ENCODE measurements around the gene ATOX1.

The ATOX1 gene

GRCh38 chr5:151793358-151793757 lies 34.9 kb upstream of the ATOX1 start:
- Histone ChIP-seq H3K9me3 (ENCODE audit: control insufficient read depth, insufficient read depth, low read depth, low read length) (no peaks in the 10 kb centered on the region), H3K36me3 (ENCODE audit: control insufficient read depth in 2 of 2, insufficient read depth in 1 of 2, low read length in 2 of 2) (peaks cover 93 to 98% of the 10 kb centered on the region in 2 experiments), H3K4me1 (ENCODE audit: control insufficient read depth, insufficient read depth, low read length) (no peaks in the 10 kb centered on the region), H3K27ac (ENCODE audit: extremely low read depth, low read depth, low read length) (no peak overlapping the region), H3K4me3 (ENCODE audit: low read depth, low read length) (no peak overlapping the region)
- ChIA-PET CTCF (no interaction called here), POLR2A (no interaction called here)
- TF ChIP-seq HOXC10 (CRISPR knock-in tag; IDR thresholded peaks at IDR 0.05) = no peak
- TF ChIP-seq MZF1 (tag by site-specific recombination; IDR thresholded peaks at IDR 0.05; ENCODE audit: borderline replicate concordance) = no peak

- H3K36me3 ChIP-seq (ENCODE audit: control insufficient read depth in 2 of 2, insufficient read depth in 1 of 2, low read length in 2 of 2) = peaks cover 59 to 60% of the 10 kb centered on the region in 2 experiments
- CTCF ChIA-PET = interaction anchor here (0.7 to 1.1 kb wide), 2 partner anchors 98 to 265 kb away, joined by 3 read pairs; no protein-coding TSS in a partner anchor
- TF ChIP-seq HOXC10 (CRISPR knock-in tag; IDR thresholded peaks at IDR 0.05) (no peak), ZNF324 (tag by site-specific recombination; IDR thresholded peaks at IDR 0.05) (no peak), ZNF530 (tag by site-specific recombination; IDR thresholded peaks at IDR 0.05; ENCODE audit: low read depth) (no peak), ZNF600 (tag by site-specific recombination; IDR thresholded peaks at IDR 0.05) (no peak), ZNF140 (tag by site-specific recombination; IDR thresholded peaks at IDR 0.05) (no peak), ZBTB48 (tag by site-specific recombination; IDR thresholded peaks at IDR 0.05) (no peak), YY1 (tag by site-specific recombination; IDR thresholded peaks at IDR 0.05) (no peak), ZBTB26 (tag by site-specific recombination; optimal IDR thresholded peaks at IDR 0.05) (no peak), ZNF302 (tag by site-specific recombination; IDR thresholded peaks at IDR 0.05; ENCODE audit: low read depth) (no peak), ZNF16 (tag by site-specific recombination; IDR thresholded peaks at IDR 0.05; ENCODE audit: low read depth) (no peak), GLIS1 (tag by site-specific recombination; IDR thresholded peaks at IDR 0.05) (no peak), ZNF23 (tag by site-specific recombination; IDR thresholded peaks at IDR 0.05; ENCODE audit: borderline replicate concordance) (no peak), ATF2 (tag by site-specific recombination; IDR thresholded peaks at IDR 0.05; ENCODE audit: low read depth) (no peak), ZFHX2 (tag by site-specific recombination; conservative IDR thresholded peaks at IDR 0.05) (no peak), ZNF704 (tag by site-specific recombination; IDR thresholded peaks at IDR 0.05) (no peak), OSR2 (tag by site-specific recombination; IDR thresholded peaks at IDR 0.05) (no peak), ZNF138 (tag by site-specific recombination; IDR thresholded peaks at IDR 0.05; ENCODE audit: borderline replicate concordance) (no peak), ZNF621 (tag by site-specific recombination; IDR thresholded peaks at IDR 0.05) (no peak), PRDM1 (tag by site-specific recombination; IDR thresholded peaks at IDR 0.05) (no peak)
- H3K9me3 ChIP-seq (ENCODE audit: control insufficient read depth, insufficient read depth, low read depth, low read length) = no peaks in the 10 kb centered on the region
- H3K27ac ChIP-seq (ENCODE audit: extremely low read depth, low read depth, low read length) = no peak overlapping the region
- no peak overlapping the region for H3K4me3 ChIP-seq (ENCODE audit: low read depth, low read length)
- peaks cover 2% of the 10 kb centered on the region; the same call in 1 of the 2 replicates for H3K4me1 ChIP-seq (ENCODE audit: control insufficient read depth, insufficient read depth, low read length)
- POLR2A ChIA-PET = interaction anchor here (1.2 to 1.8 kb wide), 3 partner anchors 11 to 16 kb away, joined by 3 to 8 read pairs (median 4); partner anchors contain the start of gene G3BP1
Measured at GRCh38 chr5:151787817-151788216, 29.4 kb upstream of the ATOX1 start.

- no peak overlapping the region for H3K4me3 ChIP-seq (ENCODE audit: low read depth, low read length)
- no peaks in the 10 kb centered on the region for H3K9me3 ChIP-seq (ENCODE audit: control insufficient read depth, insufficient read depth, low read depth, low read length)
- H3K36me3 ChIP-seq (ENCODE audit: control insufficient read depth in 2 of 2, insufficient read depth in 1 of 2, low read length in 2 of 2) = peaks cover 46 to 47% of the 10 kb centered on the region in 2 experiments
- ChIA-PET POLR2A (no interaction called here), CTCF (no interaction called here)
- no peak overlapping the region for H3K27ac ChIP-seq (ENCODE audit: extremely low read depth, low read depth, low read length)
- peaks cover 10% of the 10 kb centered on the region for H3K4me1 ChIP-seq (ENCODE audit: control insufficient read depth, insufficient read depth, low read length)
- TF ChIP-seq SCRT2 (tag by site-specific recombination; IDR thresholded peaks at IDR 0.05) (no peak), ZNF280D (tag by site-specific recombination; IDR thresholded peaks at IDR 0.05) (no peak)
Measured at GRCh38 chr5:151786468-151786867, 28.0 kb upstream of the ATOX1 start.
